ENCODE measurements around the gene AKR1C3.
A peak's percentile ranks its signal among the peaks of the same experiment; 100 is the strongest.

AKR1C3 gene

DNA sequence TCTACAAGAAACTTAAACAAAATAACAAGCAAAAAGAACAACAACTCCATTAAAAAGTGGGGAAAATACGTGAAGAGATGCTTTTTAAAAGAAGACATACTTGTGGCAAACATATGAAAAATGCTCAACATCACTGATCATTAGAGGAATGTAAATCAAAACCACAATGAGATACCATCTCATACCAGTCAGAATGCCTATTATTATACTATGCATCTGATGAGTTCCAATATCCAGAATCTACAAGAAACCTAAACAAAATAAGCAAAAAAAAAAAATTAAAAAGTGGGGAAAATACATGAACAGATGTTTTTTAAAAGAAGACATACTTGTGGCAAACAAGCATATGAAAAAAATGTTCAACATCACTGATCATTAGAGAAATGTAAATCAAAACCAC is 29.6 kb upstream of the AKR1C3 start:
- no peak for DNase-seq
- Histone ChIP-seq H3K4me1 (no peaks in the 10 kb centered on the region), H3K27me3 (no peaks in the 10 kb centered on the region), H3K4me3 (ENCODE audit: low read depth, low read length) (no peak overlapping the region), H3K36me3 (no peaks in the 10 kb centered on the region), H3K9me3 (no peaks in the 10 kb centered on the region)
- TF ChIP-seq, protein P1, sequence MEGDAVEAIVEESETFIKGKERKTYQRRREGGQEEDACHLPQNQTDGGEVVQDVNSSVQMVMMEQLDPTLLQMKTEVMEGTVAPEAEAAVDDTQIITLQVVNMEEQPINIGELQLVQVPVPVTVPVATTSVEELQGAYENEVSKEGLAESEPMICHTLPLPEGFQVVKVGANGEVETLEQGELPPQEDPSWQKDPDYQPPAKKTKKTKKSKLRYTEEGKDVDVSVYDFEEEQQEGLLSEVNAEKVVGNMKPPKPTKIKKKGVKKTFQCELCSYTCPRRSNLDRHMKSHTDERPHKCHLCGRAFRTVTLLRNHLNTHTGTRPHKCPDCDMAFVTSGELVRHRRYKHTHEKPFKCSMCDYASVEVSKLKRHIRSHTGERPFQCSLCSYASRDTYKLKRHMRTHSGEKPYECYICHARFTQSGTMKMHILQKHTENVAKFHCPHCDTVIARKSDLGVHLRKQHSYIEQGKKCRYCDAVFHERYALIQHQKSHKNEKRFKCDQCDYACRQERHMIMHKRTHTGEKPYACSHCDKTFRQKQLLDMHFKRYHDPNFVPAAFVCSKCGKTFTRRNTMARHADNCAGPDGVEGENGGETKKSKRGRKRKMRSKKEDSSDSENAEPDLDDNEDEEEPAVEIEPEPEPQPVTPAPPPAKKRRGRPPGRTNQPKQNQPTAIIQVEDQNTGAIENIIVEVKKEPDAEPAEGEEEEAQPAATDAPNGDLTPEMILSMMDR (IDR thresholded peaks at IDR 0.05; ENCODE audit: low read depth, low read length): no peak

DNA sequence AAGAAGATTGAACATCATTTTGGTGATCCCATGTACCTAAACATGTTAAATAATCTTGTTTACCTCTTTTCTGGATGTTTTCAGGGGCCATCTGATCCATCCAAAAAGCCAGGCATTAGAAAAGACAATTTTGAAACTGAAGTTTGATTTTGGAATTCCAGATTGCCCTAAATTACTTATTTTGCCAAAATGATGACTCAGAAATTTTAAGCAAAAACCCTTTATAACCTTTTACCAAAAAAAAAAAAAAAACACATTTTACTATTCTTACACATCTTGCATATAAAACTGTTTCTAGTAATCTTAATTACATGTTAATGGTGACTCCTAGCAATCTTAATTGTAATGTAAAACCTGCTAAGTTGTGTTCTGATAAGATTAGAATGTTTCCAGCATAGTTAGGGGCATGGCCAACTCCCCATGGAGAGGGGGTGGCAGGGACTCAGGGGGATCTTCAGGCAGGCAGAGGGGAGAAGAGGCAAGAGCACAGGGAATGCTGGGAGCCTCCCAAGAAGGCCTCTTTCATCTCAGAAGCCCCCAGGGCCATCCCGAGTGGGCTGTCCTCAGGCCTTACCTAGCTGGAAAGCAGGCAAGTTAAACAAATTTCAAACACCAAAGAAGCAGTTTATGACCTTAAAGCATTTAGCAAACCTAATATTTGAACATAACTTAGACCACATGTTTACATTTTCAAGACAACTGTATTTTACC is 25.8 kb upstream of the AKR1C3 start:
- TF ChIP-seq, protein P1 (IDR thresholded peaks at IDR 0.05; ENCODE audit: low read depth, low read length): no peak
- Histone ChIP-seq H3K4me1 (peaks cover 18% of the 10 kb centered on the region), H3K9me3 (no peaks in the 10 kb centered on the region), H3K27me3 (no peaks in the 10 kb centered on the region), H3K4me3 (ENCODE audit: low read depth, low read length) (no peak overlapping the region), H3K36me3 (no peaks in the 10 kb centered on the region)
- no peak for DNase-seq

DNA sequence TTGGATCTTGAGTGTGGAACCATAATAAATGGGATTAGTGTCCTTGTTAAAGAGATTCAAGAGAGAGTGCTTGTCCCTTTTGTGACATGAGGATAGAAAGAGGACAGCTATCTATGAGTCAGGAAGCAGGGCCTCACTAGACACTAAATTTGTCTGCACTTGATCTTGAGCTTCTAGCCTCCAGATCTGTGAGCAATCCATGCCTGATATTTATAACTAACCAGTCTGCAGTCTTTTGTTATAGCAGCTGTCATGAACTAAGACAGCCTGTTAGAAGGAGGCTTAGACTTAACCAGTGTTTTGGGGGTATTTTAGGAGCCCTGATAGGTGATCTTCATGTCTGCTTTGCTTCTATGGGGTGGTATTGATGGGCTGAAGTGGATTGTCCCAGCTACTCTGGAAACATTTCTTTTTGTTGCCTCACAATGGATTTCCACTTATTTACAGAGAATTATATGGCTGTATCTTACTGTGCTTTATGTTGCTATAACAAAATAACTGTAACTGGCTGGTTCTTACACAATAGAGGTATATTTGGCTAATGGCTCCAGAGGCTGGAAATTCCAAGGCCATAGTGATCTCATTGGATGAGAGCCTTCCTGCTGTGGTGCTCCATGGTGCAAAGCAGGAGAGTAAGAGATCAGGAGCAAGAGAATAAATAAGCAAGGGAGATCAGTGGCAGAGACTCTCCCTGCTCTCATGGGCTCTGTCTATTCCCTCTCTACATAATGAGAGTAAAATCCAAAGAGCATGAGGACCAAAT is 23.4 kb upstream of the AKR1C3 start:
- H3K4me3 ChIP-seq (ENCODE audit: low read depth, low read length): 0 out of 2 replicates have a peak overlapping the region, but pooled peaks have one; percentile 0
- peaks cover 18% of the 10 kb centered on the region for H3K4me1 ChIP-seq
- H3K36me3 ChIP-seq: no peaks in the 10 kb centered on the region
- TF ChIP-seq, protein P1 (IDR thresholded peaks at IDR 0.05; ENCODE audit: low read depth, low read length): no peak
- H3K27me3 ChIP-seq: no peaks in the 10 kb centered on the region
- DNase-seq: no peak
- no peaks in the 10 kb centered on the region for H3K9me3 ChIP-seq

DNA sequence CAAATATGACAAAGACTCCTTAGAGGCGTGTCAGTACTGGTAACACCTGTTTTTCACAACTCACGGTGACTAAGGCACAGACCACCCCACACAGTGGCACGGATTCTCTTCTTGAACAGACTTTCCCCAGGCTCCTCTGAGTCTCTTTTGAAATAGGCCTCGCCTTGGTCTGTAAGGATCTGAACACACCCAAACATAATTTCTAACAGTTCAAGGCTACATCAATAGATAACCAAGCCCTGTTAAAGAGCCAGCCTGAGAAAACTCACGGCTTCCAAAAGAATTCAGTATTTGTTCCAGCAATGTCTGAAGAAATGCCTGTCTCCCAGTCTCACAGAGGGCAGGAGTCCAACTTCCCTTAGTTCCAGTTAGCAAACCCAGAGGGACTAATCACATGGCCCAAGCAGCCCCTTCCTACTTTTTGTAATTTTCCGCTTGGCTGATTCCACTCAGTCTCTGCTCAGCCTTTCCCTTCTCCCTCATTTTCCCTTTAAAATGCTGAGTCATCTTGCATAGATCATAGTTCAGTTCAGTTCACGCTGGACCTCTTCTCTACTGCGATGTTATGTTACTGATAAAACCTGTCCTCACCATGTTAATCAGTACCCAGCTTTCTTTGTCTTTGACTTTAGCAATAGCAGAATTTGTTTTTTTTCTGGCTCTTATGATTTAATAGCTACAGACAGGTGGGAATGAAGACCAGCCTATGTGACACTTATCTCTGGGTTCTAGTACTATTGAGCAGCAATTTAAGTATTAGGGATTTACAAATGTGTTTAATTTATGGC is 22.6 kb upstream of the AKR1C3 start:
- Histone ChIP-seq H3K4me3 (ENCODE audit: low read depth, low read length) (0 out of 2 replicates have a peak overlapping the region, but pooled peaks have one; percentile 0), H3K27me3 (no peaks in the 10 kb centered on the region), H3K36me3 (no peaks in the 10 kb centered on the region), H3K4me1 (peaks cover 18% of the 10 kb centered on the region), H3K9me3 (no peaks in the 10 kb centered on the region)
- TF ChIP-seq, protein P1 (IDR thresholded peaks at IDR 0.05; ENCODE audit: low read depth, low read length): no peak
- peak; percentile 71 for DNase-seq

DNA sequence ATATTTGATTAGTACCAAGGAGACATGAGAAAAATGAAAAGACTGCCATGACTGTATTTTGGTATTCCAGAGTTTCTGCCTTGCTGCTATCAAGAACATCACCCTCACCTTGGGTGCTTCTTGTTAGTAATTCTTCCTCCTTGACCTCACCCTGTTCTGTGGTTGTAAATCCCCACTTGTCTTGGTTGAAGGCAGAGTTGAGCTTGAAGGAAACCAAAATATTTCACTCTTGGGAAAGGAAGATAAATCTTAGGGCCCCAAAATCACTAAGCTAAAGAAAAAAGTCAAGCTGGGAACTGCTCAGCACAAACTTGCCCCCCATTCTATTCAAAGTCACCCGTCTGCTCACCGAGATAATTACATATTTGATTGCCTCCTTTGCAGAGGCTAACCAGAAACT is 20.6 kb upstream of the AKR1C3 start:
- H3K4me3 ChIP-seq (ENCODE audit: low read depth, low read length): no peak overlapping the region
- no peak for DNase-seq
- H3K36me3 ChIP-seq: no peaks in the 10 kb centered on the region
- H3K27me3 ChIP-seq: no peaks in the 10 kb centered on the region
- H3K9me3 ChIP-seq: no peaks in the 10 kb centered on the region
- TF ChIP-seq, protein P1 (IDR thresholded peaks at IDR 0.05; ENCODE audit: low read depth, low read length): no peak
- H3K4me1 ChIP-seq: peaks cover 20% of the 10 kb centered on the region

All from BE2C (cell line).